Fibroblast of villous mesenchyme (primary cell): ENCODE results near the gene MYO15A. TPM values are rescaled to one million over a fixed set of nuclear protein-coding genes. Genes with fewer than 3 reads are reported as not detected.

Experiments used
- DNase-seq: peaks from one replicate; pipeline ENCODE4 v3.0.0-alpha.2; 2010; ENCODE audit warnings: low read depth
- H3K4me3 ChIP-seq: 2 replicates; pipeline ENCODE4 v1.5.1; 2011; ENCODE audit warnings: low read depth, mild to moderate bottlenecking, low read length
- CTCF ChIP-seq: IDR thresholded peaks from 2 replicates; pipeline ENCODE4 v1.5.1; 2012; ENCODE audit warnings: low read depth, mild to moderate bottlenecking, low read length; ENCODE audit not compliant: insufficient read depth
- total RNA-seq: library from RNA; depleted of rRNA; stranded (reverse); fragments of >200 nt; gene quantifications from 2 replicates; pipeline ENCODE4 v1.2.3, GENCODE V29; 2012

The MYO15A gene
- total RNA-seq, 1 donor: 0.43 TPM

DNA sequence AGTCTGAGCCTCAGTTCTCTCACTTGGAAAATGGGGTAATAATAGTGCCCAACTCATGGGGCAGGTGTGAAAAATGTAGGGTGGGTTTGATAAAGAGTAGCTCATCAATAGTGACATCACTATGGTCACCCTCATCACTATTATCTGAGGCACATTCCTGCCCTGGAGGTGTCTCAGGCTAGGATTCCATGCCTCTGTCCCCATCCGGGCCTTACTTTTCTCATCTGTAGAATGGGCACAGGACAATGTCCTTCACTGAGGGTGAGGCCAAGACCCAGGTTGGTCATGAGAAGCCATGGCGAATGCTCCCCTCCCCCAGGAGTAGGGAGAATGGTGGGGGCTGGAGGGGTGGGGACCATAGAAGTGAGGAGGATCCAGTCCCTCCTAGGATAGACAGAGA is 30.5 kb downstream of the MYO15A start:
- no peak for DNase-seq
- TF ChIP-seq CTCF: no peak

DNA sequence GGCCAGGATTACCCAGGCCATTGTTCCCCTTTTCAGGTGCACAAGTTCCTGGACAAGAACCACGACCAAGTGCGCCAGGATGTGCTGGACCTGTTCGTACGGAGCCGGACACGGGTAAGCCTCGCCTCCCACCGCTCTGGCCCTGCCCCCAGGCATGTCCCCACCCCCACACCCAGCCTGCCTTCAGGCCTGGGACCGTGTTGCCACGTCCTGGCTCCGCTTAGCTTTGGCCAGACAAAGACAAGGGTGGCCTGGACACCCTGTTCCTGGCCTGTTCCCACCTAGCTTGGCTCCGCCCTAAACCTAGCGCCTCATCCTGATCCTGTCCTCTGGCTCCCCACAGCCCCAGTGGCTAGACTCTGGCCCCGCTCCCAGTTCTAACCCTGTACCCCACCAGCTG is 30.9 kb downstream of the MYO15A start:
- no peak for TF ChIP-seq CTCF
- H3K4me3 ChIP-seq: no peak overlapping the region
- no peak for DNase-seq

More for the DNA sequence above, 30.5 kb downstream of the MYO15A start:
- H3K4me3 ChIP-seq: no peak overlapping the region

- DNase-seq: peak; percentile 28
- peak; percentile 30 for TF ChIP-seq CTCF
- H3K4me3 ChIP-seq: no peak overlapping the region
These were observed 31.4 kb downstream of the MYO15A start for GRCh38 chr17:18139949-18140348.

- DNase-seq: no peak
- H3K4me3 ChIP-seq: no peak overlapping the region
- no peak for TF ChIP-seq CTCF
These were observed 32.1 kb downstream of the MYO15A start for GRCh38 chr17:18140648-18141047.

GRCh38 chr17:18141210-18141803 is 32.8 kb downstream of the MYO15A start:
- H3K4me3 ChIP-seq: no peak overlapping the region
- peak; percentile 60 for DNase-seq
- peak; percentile 60 for TF ChIP-seq CTCF

- no peak for DNase-seq
- H3K4me3 ChIP-seq: no peak overlapping the region
- no peak for TF ChIP-seq CTCF
These were observed 33.9 kb downstream of the MYO15A start for GRCh38 chr17:18142417-18142816.
